Measurements from ENCODE around the gene SERPINB4. TPM values are rescaled to one million over a fixed set of nuclear protein-coding genes. Genes with fewer than 3 reads are reported as not detected.

Gene SERPINB4
- total and polyA plus RNA-seq, 12 donors, result not detected

- Histone ChIP-seq H3K27ac (no peak overlapping the region), H3K36me3 (replicated peaks in 1 of 2) (no peaks in the 10 kb centered on the region), H3K4me3 (no peak overlapping the region), H3K4me1 (replicated peaks in 1 of 2) (no peaks in the 10 kb centered on the region), H3K27me3 (no peaks in the 10 kb centered on the region), H3K9me3 (replicated peaks in 1 of 3) (no peaks in the 10 kb centered on the region)
- no peak for TF ChIP-seq CTCF (IDR thresholded peaks at IDR 0.05)
- no peak for TF ChIP-seq POLR2A (IDR thresholded peaks at IDR 0.05)
- no peak for DNase-seq
- 17 to 30% (median 25%) methylated on average over 2 of the region's 2 CpGs for WGBS, 4 donors
- intact Hi-C loops (cut with DNase I), result no loop called here
Measured at GRCh38 chr18:63683152-63683551, 39.1 kb upstream of the SERPINB4 start.

DNA sequence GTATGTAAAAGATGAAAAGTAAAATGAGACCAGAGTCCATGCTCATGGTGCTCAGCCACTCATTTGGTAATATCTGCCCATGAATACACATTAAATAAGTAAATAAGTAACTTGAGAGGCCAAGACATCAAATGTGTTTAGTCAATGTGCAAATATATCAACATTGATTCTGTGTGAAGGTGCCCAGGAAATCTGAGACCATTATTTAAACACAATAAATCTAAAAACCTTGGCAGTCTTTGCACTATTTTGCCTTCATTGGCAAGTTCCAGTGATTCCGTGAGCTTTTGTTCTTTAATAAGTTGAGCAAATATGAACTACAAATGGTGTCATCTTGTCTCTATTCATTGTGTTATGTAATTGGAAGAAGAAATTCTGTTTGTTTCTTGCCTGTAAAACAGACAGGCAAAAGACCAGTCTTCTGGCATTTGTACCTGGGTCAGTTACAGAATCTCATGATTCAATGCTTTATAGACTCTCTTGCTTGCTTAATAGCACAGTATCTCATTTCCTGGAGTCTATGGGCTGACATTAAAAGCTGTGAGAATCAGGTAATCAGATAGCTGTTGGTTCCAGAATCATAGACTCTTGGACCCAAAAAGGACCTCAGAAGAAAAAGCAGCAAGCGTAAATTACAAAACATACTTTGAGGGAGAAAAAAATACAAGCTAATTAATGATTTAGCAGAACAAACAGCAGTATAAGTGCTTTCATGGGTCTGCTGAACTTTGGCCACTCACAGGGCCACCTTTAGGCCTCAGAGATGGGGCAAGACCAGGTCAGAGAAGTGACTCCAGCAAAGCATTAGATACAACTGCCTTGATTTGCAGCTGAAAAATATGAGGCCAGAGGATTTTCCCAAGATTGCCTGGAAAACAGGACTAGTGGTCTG, 37.6 kb upstream of the SERPINB4 start:
- WGBS, 4 donors, result 68 to 86% (median 81%) methylated on average over 2 of the region's 2 CpGs
- TF ChIP-seq CTCF (IDR thresholded peaks at IDR 0.05) (no peak), POLR2A (IDR thresholded peaks at IDR 0.05) (no peak)
- H3K27me3 ChIP-seq, result no peaks in the 10 kb centered on the region
- no peaks in the 10 kb centered on the region for H3K36me3 ChIP-seq (replicated peaks in 1 of 2)
- no peaks in the 10 kb centered on the region for H3K4me1 ChIP-seq (replicated peaks in 1 of 2)
- H3K27ac ChIP-seq, result no peak overlapping the region
- H3K9me3 ChIP-seq (replicated peaks in 1 of 3), result no peaks in the 10 kb centered on the region
- intact Hi-C loops (cut with DNase I), result no loop called here
- no peak overlapping the region for H3K4me3 ChIP-seq
- no peak for DNase-seq

DNA sequence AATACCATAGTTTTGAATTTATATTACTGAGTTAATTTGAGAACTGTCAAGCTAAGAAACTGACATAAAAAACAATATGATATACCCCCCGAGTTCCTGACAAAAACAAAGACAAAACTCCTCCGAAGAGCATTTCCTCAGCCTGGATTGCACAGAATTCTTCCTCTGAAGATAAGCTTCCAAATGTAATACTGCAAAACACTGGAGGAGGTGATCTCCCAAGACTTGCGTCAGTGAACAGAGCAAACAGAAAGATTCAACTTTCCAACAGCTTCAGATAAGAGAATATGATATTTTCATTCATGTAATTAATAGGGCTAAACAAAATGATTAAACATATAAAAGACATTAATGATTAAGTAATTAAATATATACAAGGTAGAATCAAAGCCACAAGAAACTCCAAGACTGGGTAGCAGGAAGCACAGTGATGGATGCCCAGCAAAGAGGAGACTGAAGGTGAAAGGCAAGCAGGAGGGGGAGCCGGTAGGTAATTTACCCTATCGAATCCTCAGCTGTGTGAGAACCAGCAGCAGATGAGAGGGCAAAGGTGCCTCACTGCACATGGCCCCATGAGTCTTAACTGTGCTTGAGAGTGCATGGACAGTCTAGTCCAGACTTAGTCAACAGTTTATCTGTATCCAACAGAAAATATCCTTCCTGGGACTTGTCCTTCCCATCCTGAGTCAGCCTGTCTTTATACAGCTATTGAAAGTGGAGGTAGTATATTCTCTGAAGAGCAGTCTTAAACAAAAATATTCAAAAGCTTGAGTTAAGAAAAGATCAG, 36.0 kb upstream of the SERPINB4 start:
- intact Hi-C loops (cut with DNase I), result no loop called here
- Histone ChIP-seq H3K36me3 (replicated peaks in 1 of 2) (no peaks in the 10 kb centered on the region), H3K27me3 (no peaks in the 10 kb centered on the region), H3K27ac (no peak overlapping the region), H3K9me3 (replicated peaks in 1 of 3) (no peaks in the 10 kb centered on the region), H3K4me3 (no peak overlapping the region), H3K4me1 (replicated peaks in 1 of 2) (no peaks in the 10 kb centered on the region)
- 58 to 70% (median 61%) methylated on average over 5 of the region's 5 CpGs for WGBS, 4 donors
- TF ChIP-seq CTCF (IDR thresholded peaks at IDR 0.05), result no peak
- TF ChIP-seq POLR2A (IDR thresholded peaks at IDR 0.05), result no peak
- no peak for DNase-seq

- 54 to 62% (median 58%) methylated on average over 5 of the region's 5 CpGs for WGBS, 4 donors
- DNase-seq, result no peak
- no peaks in the 10 kb centered on the region for H3K36me3 ChIP-seq (replicated peaks in 1 of 2)
- no peak overlapping the region for H3K4me3 ChIP-seq
- no peak overlapping the region for H3K27ac ChIP-seq
- H3K4me1 ChIP-seq (replicated peaks in 1 of 2), result no peaks in the 10 kb centered on the region
- no peak for TF ChIP-seq CTCF (IDR thresholded peaks at IDR 0.05)
- intact Hi-C loops (cut with DNase I), result no loop called here
- no peaks in the 10 kb centered on the region for H3K9me3 ChIP-seq (replicated peaks in 1 of 3)
- no peaks in the 10 kb centered on the region for H3K27me3 ChIP-seq
Measured at GRCh38 chr18:63677500-63678225, 33.6 kb upstream of the SERPINB4 start.
